Measurements from ENCODE around the gene METAP2. TPM values are rescaled to one million over a fixed set of nuclear protein-coding genes. Genes with fewer than 3 reads are reported as not detected.

The METAP2 gene
- total and polyA plus RNA-seq, 2 experiments from 2014 or later = 111 to 159 TPM

DNA sequence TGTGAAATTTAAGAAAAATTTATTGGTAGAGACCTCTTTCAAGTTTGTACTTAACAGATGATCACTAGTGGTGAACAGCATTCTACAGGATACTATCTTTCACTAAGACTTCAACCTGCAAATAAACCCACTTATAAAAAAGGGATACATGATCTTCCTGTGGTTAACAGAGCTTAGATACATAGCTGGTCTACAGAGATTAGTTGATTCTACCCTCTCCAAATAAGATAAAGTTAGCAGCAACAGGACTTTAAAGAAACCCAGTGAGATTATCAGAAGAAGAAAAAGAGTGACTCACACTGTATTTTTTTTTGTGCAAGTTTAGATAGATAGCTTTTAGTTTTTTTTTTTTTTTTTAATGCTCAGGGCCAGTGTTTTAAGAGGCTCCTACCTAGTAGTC, 42.8 kb downstream of the METAP2 start:
- Histone ChIP-seq H3K27me3 (ENCODE audit: insufficient read depth) (no peaks in the 10 kb centered on the region), H3K4me1 (ENCODE audit: insufficient read depth) (no peaks in the 10 kb centered on the region), H3F3A (replicated peaks; ENCODE audit: low read depth) (peaks cover 55% of the 10 kb centered on the region), H3K27ac (ENCODE audit: low read depth) (no peak overlapping the region), H2AFZ (no peak overlapping the region), H4K20me1 (replicated peaks; ENCODE audit: insufficient read depth) (peaks cover 35% of the 10 kb centered on the region), H3K4me3 (no peak overlapping the region), H3K4me2 (no peak overlapping the region), H3K9me2 (ENCODE audit: insufficient read depth) (no peaks in the 10 kb centered on the region), H3K36me3 (ENCODE audit: insufficient read depth) (peaks cover 67% of the 10 kb centered on the region), H3K79me2 (replicated peaks; ENCODE audit: insufficient read depth) (peaks cover 3% of the 10 kb centered on the region; the same call in 1 of the 2 replicates)
- Mint-ChIP-seq H3K27me3 (ENCODE audit: insufficient read depth, low read depth, poor library complexity) (peaks cover 8% of the 10 kb centered on the region), H3K9me3 (no peaks in the 10 kb centered on the region; the same call in 2 of the 3 replicates), H3K36me3 (ENCODE audit: low read depth) (peaks cover 82% of the 10 kb centered on the region), H3K4me3 (no peak overlapping the region), H3K27ac (no peak overlapping the region), H3K4me1 (no peaks in the 10 kb centered on the region)
- DNase-seq (ENCODE audit: low spot score) (no peak), ATAC-seq (no peak)
- TF ChIP-seq, protein P1, sequence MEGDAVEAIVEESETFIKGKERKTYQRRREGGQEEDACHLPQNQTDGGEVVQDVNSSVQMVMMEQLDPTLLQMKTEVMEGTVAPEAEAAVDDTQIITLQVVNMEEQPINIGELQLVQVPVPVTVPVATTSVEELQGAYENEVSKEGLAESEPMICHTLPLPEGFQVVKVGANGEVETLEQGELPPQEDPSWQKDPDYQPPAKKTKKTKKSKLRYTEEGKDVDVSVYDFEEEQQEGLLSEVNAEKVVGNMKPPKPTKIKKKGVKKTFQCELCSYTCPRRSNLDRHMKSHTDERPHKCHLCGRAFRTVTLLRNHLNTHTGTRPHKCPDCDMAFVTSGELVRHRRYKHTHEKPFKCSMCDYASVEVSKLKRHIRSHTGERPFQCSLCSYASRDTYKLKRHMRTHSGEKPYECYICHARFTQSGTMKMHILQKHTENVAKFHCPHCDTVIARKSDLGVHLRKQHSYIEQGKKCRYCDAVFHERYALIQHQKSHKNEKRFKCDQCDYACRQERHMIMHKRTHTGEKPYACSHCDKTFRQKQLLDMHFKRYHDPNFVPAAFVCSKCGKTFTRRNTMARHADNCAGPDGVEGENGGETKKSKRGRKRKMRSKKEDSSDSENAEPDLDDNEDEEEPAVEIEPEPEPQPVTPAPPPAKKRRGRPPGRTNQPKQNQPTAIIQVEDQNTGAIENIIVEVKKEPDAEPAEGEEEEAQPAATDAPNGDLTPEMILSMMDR (conservative IDR thresholded peaks at IDR 0.05; ENCODE audit: low read depth in 2 of 2) = no peak
- TF ChIP-seq NANOG (IDR thresholded peaks at IDR 0.05; ENCODE audit: borderline replicate concordance) (no peak), EZH2 (IDR thresholded peaks at IDR 0.05; ENCODE audit: low read depth, unreplicated experiment) (no peak), EZH2phosphoT487 (IDR thresholded peaks at IDR 0.05; ENCODE audit: unreplicated experiment) (no peak), CREB1 (CRISPR knock-in tag; IDR thresholded peaks at IDR 0.05; ENCODE audit: low read depth) (no peak), ZNF114 (CRISPR knock-in tag; IDR thresholded peaks at IDR 0.05) (no peak), JUNB (IDR thresholded peaks at IDR 0.05; ENCODE audit: unreplicated experiment) (no peak), ZNF331 (CRISPR knock-in tag; IDR thresholded peaks at IDR 0.05; ENCODE audit: low read depth) (no peak), STAT1 (IDR thresholded peaks at IDR 0.05; ENCODE audit: unreplicated experiment) (no peak), POLR2AphosphoS5 (IDR thresholded peaks at IDR 0.05; ENCODE audit: low read depth) (no peak)
- TF ChIP-seq, protein P2, sequence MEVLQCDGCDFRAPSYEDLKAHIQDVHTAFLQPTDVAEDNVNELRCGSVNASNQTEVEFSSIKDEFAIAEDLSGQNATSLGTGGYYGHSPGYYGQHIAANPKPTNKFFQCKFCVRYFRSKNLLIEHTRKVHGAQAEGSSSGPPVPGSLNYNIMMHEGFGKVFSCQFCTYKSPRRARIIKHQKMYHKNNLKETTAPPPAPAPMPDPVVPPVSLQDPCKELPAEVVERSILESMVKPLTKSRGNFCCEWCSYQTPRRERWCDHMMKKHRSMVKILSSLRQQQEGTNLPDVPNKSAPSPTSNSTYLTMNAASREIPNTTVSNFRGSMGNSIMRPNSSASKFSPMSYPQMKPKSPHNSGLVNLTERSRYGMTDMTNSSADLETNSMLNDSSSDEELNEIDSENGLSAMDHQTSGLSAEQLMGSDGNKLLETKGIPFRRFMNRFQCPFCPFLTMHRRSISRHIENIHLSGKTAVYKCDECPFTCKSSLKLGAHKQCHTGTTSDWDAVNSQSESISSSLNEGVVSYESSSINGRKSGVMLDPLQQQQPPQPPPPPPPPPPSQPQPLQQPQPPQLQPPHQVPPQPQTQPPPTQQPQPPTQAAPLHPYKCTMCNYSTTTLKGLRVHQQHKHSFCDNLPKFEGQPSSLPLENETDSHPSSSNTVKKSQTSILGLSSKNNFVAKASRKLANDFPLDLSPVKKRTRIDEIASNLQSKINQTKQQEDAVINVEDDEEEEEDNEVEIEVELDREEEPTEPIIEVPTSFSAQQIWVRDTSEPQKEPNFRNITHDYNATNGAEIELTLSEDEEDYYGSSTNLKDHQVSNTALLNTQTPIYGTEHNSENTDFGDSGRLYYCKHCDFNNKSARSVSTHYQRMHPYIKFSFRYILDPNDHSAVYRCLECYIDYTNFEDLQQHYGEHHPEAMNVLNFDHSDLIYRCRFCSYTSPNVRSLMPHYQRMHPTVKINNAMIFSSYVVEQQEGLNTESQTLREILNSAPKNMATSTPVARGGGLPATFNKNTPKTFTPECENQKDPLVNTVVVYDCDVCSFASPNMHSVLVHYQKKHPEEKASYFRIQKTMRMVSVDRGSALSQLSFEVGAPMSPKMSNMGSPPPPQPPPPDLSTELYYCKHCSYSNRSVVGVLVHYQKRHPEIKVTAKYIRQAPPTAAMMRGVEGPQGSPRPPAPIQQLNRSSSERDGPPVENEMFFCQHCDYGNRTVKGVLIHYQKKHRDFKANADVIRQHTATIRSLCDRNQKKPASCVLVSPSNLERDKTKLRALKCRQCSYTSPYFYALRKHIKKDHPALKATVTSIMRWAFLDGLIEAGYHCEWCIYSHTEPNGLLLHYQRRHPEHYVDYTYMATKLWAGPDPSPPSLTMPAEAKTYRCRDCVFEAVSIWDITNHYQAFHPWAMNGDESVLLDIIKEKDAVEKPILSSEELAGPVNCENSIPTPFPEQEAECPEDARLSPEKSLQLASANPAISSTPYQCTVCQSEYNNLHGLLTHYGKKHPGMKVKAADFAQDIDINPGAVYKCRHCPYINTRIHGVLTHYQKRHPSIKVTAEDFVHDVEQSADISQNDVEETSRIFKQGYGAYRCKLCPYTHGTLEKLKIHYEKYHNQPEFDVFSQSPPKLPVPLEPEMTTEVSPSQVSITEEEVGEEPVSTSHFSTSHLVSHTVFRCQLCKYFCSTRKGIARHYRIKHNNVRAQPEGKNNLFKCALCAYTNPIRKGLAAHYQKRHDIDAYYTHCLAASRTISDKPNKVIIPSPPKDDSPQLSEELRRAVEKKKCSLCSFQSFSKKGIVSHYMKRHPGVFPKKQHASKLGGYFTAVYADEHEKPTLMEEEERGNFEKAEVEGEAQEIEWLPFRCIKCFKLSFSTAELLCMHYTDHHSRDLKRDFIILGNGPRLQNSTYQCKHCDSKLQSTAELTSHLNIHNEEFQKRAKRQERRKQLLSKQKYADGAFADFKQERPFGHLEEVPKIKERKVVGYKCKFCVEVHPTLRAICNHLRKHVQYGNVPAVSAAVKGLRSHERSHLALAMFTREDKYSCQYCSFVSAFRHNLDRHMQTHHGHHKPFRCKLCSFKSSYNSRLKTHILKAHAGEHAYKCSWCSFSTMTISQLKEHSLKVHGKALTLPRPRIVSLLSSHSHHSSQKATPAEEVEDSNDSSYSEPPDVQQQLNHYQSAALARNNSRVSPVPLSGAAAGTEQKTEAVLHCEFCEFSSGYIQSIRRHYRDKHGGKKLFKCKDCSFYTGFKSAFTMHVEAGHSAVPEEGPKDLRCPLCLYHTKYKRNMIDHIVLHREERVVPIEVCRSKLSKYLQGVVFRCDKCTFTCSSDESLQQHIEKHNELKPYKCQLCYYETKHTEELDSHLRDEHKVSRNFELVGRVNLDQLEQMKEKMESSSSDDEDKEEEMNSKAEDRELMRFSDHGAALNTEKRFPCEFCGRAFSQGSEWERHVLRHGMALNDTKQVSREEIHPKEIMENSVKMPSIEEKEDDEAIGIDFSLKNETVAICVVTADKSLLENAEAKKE (CRISPR knock-in tag; IDR thresholded peaks at IDR 0.05) = no peak
- TF ChIP-seq, protein P3, sequence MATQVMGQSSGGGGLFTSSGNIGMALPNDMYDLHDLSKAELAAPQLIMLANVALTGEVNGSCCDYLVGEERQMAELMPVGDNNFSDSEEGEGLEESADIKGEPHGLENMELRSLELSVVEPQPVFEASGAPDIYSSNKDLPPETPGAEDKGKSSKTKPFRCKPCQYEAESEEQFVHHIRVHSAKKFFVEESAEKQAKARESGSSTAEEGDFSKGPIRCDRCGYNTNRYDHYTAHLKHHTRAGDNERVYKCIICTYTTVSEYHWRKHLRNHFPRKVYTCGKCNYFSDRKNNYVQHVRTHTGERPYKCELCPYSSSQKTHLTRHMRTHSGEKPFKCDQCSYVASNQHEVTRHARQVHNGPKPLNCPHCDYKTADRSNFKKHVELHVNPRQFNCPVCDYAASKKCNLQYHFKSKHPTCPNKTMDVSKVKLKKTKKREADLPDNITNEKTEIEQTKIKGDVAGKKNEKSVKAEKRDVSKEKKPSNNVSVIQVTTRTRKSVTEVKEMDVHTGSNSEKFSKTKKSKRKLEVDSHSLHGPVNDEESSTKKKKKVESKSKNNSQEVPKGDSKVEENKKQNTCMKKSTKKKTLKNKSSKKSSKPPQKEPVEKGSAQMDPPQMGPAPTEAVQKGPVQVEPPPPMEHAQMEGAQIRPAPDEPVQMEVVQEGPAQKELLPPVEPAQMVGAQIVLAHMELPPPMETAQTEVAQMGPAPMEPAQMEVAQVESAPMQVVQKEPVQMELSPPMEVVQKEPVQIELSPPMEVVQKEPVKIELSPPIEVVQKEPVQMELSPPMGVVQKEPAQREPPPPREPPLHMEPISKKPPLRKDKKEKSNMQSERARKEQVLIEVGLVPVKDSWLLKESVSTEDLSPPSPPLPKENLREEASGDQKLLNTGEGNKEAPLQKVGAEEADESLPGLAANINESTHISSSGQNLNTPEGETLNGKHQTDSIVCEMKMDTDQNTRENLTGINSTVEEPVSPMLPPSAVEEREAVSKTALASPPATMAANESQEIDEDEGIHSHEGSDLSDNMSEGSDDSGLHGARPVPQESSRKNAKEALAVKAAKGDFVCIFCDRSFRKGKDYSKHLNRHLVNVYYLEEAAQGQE (IDR thresholded peaks at IDR 0.05; ENCODE audit: unreplicated experiment) = no peak
- TF ChIP-seq, protein P4, sequence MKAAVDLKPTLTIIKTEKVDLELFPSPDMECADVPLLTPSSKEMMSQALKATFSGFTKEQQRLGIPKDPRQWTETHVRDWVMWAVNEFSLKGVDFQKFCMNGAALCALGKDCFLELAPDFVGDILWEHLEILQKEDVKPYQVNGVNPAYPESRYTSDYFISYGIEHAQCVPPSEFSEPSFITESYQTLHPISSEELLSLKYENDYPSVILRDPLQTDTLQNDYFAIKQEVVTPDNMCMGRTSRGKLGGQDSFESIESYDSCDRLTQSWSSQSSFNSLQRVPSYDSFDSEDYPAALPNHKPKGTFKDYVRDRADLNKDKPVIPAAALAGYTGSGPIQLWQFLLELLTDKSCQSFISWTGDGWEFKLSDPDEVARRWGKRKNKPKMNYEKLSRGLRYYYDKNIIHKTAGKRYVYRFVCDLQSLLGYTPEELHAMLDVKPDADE (IDR thresholded peaks at IDR 0.05) = no peak

Data from GM23338 (cell line).